Neural progenitor cell (in vitro differentiated cells): ENCODE measurements around the gene AGR2. TPM values are rescaled to one million over a fixed set of nuclear protein-coding genes. Genes with fewer than 3 reads are reported as not detected.

Source experiments
- DNase-seq: peaks from one replicate; pipeline ENCODE4 v3.0.0-alpha.2; 2016; ENCODE audit warnings: low spot score
- H2AFZ ChIP-seq: fragments of 200-600 bp; sonication (generic); replicated peaks from 2 replicates; pipeline ENCODE4 v1.6.1; 2016; ENCODE audit warnings: antibody characterized with exemption
- H3F3A ChIP-seq: fragments of 200-600 bp; sonication (generic); 2 replicates; pipeline ENCODE4 v1.6.1; 2016; ENCODE audit warnings: antibody characterized with exemption, low read depth
- H3K27ac ChIP-seq: fragments of 200-600 bp; sonication (generic); 2 replicates; pipeline ENCODE4 v1.5.1; 2016; ENCODE audit warnings: mild to moderate bottlenecking
- H3K27me3 ChIP-seq: fragments of 200-600 bp; sonication (generic); 2 replicates; pipeline ENCODE4 v1.6.1; 2016; ENCODE audit warnings: mild to moderate bottlenecking, moderate library complexity
- H3K36me3 ChIP-seq: fragments of 200-600 bp; sonication (generic); 2 replicates; pipeline ENCODE4 v1.5.1; 2016
- H3K4me1 ChIP-seq: fragments of 200-600 bp; sonication (generic); 2 replicates; pipeline ENCODE4 v1.6.1; 2016; ENCODE audit warnings: mixed run types
- H3K4me2 ChIP-seq: fragments of 200-600 bp; sonication (generic); 2 replicates; pipeline ENCODE4 v1.6.1; 2016
- H3K4me3 ChIP-seq: fragments of 200-600 bp; sonication (generic); 2 replicates; pipeline ENCODE4 v1.5.1; 2016
- H3K79me2 ChIP-seq: fragments of 200-600 bp; sonication (generic); 2 replicates; pipeline ENCODE4 v1.6.1; 2016; ENCODE audit warnings: low read depth
- H3K9ac ChIP-seq: fragments of 200-600 bp; sonication (generic); 2 replicates; pipeline ENCODE4 v1.6.1; 2016
- H3K9me3 ChIP-seq: fragments of 200-600 bp; sonication (generic); 2 replicates; pipeline ENCODE4 v1.5.1; 2016; ENCODE audit warnings: low read depth
- H4K20me1 ChIP-seq: fragments of 200-600 bp; sonication (generic); 2 replicates; pipeline ENCODE4 v1.6.1; 2016; ENCODE audit warnings: low read depth
- H3K27ac Mint-ChIP-seq: 3 replicates; pipeline ENCODE4 v1.8.0; 2021; ENCODE audit warnings: mixed read lengths
- H3K27me3 Mint-ChIP-seq: 2 replicates; pipeline ENCODE4 v1.8.0; 2022; ENCODE audit warnings: low read depth, mild to moderate bottlenecking, inconsistent platforms, moderate library complexity, mixed read lengths; ENCODE audit not compliant: insufficient read depth
- H3K36me3 Mint-ChIP-seq: 3 replicates; pipeline ENCODE4 v1.8.0; 2021; ENCODE audit warnings: mixed read lengths
- H3K4me1 Mint-ChIP-seq: 3 replicates; pipeline ENCODE4 v1.8.0; 2021; ENCODE audit warnings: mixed read lengths
- H3K4me3 Mint-ChIP-seq: 3 replicates; pipeline ENCODE4 v1.8.0; 2021; ENCODE audit warnings: mild to moderate bottlenecking, moderate library complexity, mixed read lengths
- H3K9me3 Mint-ChIP-seq: 3 replicates; pipeline ENCODE4 v1.8.0; 2020; ENCODE audit warnings: mixed read lengths
- EZH2 ChIP-seq: fragments of 200-600 bp; sonication (generic); IDR thresholded peaks from 2 replicates; pipeline ENCODE4 v1.6.1; 2017; ENCODE audit warnings: antibody characterized with exemption, mild to moderate bottlenecking, moderate library complexity
- EZH2phosphoT487 ChIP-seq: fragments of 200-600 bp; sonication (generic); IDR thresholded peaks from 2 replicates; pipeline ENCODE4 v1.6.1; 2017; ENCODE audit warnings: antibody characterized with exemption
- total RNA-seq: library from RNA; depleted of rRNA; stranded (reverse); fragments of >200 nt; gene quantifications from 2 replicates; pipeline ENCODE4 v1.2.3, GENCODE V29; 2015; ENCODE audit warnings: low replicate concordance
- TF ChIP-seq, protein P1 (sequence below): fragments of 200-600 bp; sonication (generic); IDR thresholded peaks from 2 replicates; pipeline ENCODE4 v1.5.1; 2017; ENCODE audit warnings: antibody characterized with exemption, mild to moderate bottlenecking

The AGR2 gene
- total RNA-seq, 1 donor from 2014 or later = not detected

DNA sequence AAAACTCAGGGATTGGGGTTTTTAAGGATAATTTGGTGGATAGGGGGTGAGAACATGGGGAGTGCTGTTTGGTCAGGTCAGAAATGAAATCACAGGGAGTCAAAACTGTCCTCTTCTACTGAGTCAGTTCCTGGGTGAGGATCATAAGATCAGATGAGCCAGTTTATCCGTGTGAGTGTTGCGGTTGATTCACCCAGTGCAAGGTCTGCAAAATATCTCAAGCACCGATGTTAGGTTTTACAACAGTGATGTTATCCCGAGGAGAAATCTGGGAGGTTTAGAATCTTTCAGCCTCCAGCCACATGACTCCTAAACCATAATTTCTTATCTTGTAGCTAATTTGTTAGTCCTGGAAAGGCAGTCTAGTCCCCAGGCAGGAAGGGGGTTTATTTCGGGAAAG lies 31.7 kb upstream of the AGR2 start:
- Mint-ChIP-seq H3K4me3 (no peak overlapping the region), H3K9me3 (no peaks in the 10 kb centered on the region), H3K4me1 (peaks cover 5% of the 10 kb centered on the region), H3K27ac (no peak overlapping the region), H3K27me3 (peaks cover 3% of the 10 kb centered on the region), H3K36me3 (no peaks in the 10 kb centered on the region)
- no peaks in the 10 kb centered on the region for H3K36me3 ChIP-seq
- H3K4me2 ChIP-seq = no peak overlapping the region
- TF ChIP-seq EZH2 (no peak), EZH2phosphoT487 (no peak)
- TF ChIP-seq, protein P1, sequence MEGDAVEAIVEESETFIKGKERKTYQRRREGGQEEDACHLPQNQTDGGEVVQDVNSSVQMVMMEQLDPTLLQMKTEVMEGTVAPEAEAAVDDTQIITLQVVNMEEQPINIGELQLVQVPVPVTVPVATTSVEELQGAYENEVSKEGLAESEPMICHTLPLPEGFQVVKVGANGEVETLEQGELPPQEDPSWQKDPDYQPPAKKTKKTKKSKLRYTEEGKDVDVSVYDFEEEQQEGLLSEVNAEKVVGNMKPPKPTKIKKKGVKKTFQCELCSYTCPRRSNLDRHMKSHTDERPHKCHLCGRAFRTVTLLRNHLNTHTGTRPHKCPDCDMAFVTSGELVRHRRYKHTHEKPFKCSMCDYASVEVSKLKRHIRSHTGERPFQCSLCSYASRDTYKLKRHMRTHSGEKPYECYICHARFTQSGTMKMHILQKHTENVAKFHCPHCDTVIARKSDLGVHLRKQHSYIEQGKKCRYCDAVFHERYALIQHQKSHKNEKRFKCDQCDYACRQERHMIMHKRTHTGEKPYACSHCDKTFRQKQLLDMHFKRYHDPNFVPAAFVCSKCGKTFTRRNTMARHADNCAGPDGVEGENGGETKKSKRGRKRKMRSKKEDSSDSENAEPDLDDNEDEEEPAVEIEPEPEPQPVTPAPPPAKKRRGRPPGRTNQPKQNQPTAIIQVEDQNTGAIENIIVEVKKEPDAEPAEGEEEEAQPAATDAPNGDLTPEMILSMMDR = no peak
- no peaks in the 10 kb centered on the region for H3K9me3 ChIP-seq
- H4K20me1 ChIP-seq = no peaks in the 10 kb centered on the region
- no peak overlapping the region for H3K27ac ChIP-seq
- H3K9ac ChIP-seq = no peak overlapping the region
- no peaks in the 10 kb centered on the region for H3K79me2 ChIP-seq
- no peak for DNase-seq
- no peaks in the 10 kb centered on the region for H3F3A ChIP-seq
- peaks cover 4% of the 10 kb centered on the region for H3K4me1 ChIP-seq
- no peaks in the 10 kb centered on the region for H3K27me3 ChIP-seq
- H3K4me3 ChIP-seq = no peak overlapping the region
- H2AFZ ChIP-seq = no peak overlapping the region

DNA sequence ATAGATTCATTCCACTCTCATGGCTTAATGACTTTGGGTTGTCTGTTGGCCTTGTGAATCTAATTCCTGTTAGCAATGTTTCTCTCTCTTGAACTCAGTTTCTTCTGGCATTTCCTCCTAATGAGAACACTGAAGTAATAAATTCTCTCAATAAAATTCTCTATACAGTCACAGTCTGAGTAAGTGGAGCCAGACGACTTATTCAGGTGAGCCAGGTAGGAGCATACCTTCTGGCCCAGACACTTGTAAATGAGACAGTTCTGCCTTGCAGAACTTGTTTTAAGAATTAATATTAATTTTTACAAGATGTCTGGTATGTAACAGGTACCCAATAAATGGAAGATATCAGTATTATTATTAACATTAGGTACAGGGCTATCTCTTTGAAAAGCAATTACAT lies 28.6 kb upstream of the AGR2 start:
- H3K36me3 ChIP-seq = no peaks in the 10 kb centered on the region
- H4K20me1 ChIP-seq = no peaks in the 10 kb centered on the region
- H3K4me3 Mint-ChIP-seq = no peak overlapping the region
- H3K27ac ChIP-seq = no peak overlapping the region
- TF ChIP-seq EZH2 (no peak), EZH2phosphoT487 (no peak)
- TF ChIP-seq, protein P1 = no peak
- H3K27me3 ChIP-seq = no peaks in the 10 kb centered on the region
- H3K9ac ChIP-seq = no peak overlapping the region
- no peak overlapping the region for H3K4me2 ChIP-seq
- peaks cover 12% of the 10 kb centered on the region for H3K9me3 Mint-ChIP-seq
- no peaks in the 10 kb centered on the region for H3K36me3 Mint-ChIP-seq
- H3K27ac Mint-ChIP-seq = no peak overlapping the region
- no peaks in the 10 kb centered on the region for H3K9me3 ChIP-seq
- no peaks in the 10 kb centered on the region for H3K4me1 ChIP-seq
- H3K4me1 Mint-ChIP-seq = no peaks in the 10 kb centered on the region
- no peak for DNase-seq
- no peaks in the 10 kb centered on the region for H3F3A ChIP-seq
- H3K27me3 Mint-ChIP-seq = no peaks in the 10 kb centered on the region
- no peak overlapping the region for H3K4me3 ChIP-seq
- no peaks in the 10 kb centered on the region for H3K79me2 ChIP-seq
- no peak overlapping the region for H2AFZ ChIP-seq

DNA sequence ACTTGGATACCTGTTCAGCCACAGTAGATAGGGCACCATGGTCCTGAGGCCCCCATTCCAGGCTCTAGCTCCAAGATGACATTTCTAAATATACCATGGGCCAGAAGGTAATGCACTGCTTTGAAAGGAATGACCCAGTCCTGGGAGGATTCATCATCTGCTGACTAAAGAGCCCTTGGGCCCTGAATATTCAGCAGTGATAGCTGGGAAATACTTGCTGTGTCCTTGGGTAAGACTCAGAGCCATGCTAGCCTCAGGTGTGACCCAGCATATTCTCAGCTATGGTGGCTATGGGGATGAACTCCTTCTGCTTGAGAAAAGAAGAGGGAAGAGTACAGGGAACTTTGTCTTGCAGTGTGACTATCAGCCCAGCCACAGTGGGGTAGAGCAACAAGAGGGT lies 21.3 kb upstream of the AGR2 start:
- H3K27me3 ChIP-seq = no peaks in the 10 kb centered on the region
- no peak overlapping the region for H2AFZ ChIP-seq
- no peak for DNase-seq
- H3K9ac ChIP-seq = no peak overlapping the region
- H4K20me1 ChIP-seq = no peaks in the 10 kb centered on the region
- no peak overlapping the region for H3K4me2 ChIP-seq
- no peaks in the 10 kb centered on the region for H3K79me2 ChIP-seq
- no peaks in the 10 kb centered on the region for H3K4me1 ChIP-seq
- Mint-ChIP-seq H3K36me3 (no peaks in the 10 kb centered on the region), H3K4me1 (no peaks in the 10 kb centered on the region), H3K4me3 (no peak overlapping the region), H3K9me3 (peaks cover 17% of the 10 kb centered on the region), H3K27ac (no peak overlapping the region), H3K27me3 (no peaks in the 10 kb centered on the region)
- H3K36me3 ChIP-seq = no peaks in the 10 kb centered on the region
- H3K4me3 ChIP-seq = no peak overlapping the region
- TF ChIP-seq EZH2phosphoT487 (no peak), EZH2 (no peak)
- TF ChIP-seq, protein P1 = no peak
- no peak overlapping the region for H3K27ac ChIP-seq
- H3F3A ChIP-seq = no peaks in the 10 kb centered on the region
- H3K9me3 ChIP-seq = no peaks in the 10 kb centered on the region

DNA sequence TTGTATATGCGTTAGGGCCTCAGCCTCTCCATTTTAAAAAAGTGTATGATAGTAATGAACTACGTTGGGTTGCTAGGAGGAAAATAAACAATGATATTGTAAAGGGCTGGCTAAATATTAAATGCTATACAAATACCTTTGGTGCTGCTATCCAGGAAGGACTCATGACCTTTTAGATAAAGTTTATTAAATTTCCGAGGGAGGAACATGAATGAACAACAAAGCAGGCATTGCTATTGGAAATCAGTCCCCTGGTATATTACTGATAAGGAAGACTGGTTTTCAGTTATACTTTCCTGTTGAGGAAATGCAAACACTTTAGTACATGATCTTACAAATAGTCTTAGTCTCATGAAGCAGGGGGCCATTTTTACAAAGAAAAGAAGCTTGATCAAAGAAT lies 17.2 kb upstream of the AGR2 start:
- Mint-ChIP-seq H3K9me3 (peaks cover 9% of the 10 kb centered on the region), H3K27ac (no peak overlapping the region), H3K4me1 (peaks cover 10% of the 10 kb centered on the region), H3K4me3 (no peak overlapping the region), H3K27me3 (peaks cover 2% of the 10 kb centered on the region), H3K36me3 (peaks cover 2% of the 10 kb centered on the region)
- no peak overlapping the region for H3K27ac ChIP-seq
- H3K4me2 ChIP-seq = no peak overlapping the region
- no peaks in the 10 kb centered on the region for H4K20me1 ChIP-seq
- no peaks in the 10 kb centered on the region for H3F3A ChIP-seq
- no peaks in the 10 kb centered on the region for H3K4me1 ChIP-seq
- TF ChIP-seq EZH2phosphoT487 = no peak
- TF ChIP-seq, protein P1 = no peak
- no peak for TF ChIP-seq EZH2
- H3K36me3 ChIP-seq = no peaks in the 10 kb centered on the region
- H3K79me2 ChIP-seq = no peaks in the 10 kb centered on the region
- no peaks in the 10 kb centered on the region for H3K9me3 ChIP-seq
- no peak for DNase-seq
- no peak overlapping the region for H3K9ac ChIP-seq
- H2AFZ ChIP-seq = no peak overlapping the region
- no peak overlapping the region for H3K4me3 ChIP-seq
- no peaks in the 10 kb centered on the region for H3K27me3 ChIP-seq
